GM23338 (cell line): ENCODE measurements around the gene PEPD. TPM values are rescaled to one million over a fixed set of nuclear protein-coding genes. Genes with fewer than 3 reads are reported as not detected.

Experiments
- ATAC-seq: fragments of 200-7000 bp; cut with Tn5 transposase; 3 replicates; pipeline ENCODE4 v1.9.1; 2020
- DNase-seq: peaks from one replicate; pipeline ENCODE4 v3.0.0-alpha.2; 2015; ENCODE audit warnings: low spot score
- H2AFZ ChIP-seq: fragments of 200-600 bp; sonication (generic); 2 replicates; pipeline ENCODE4 v1.8.0; 2016; ENCODE audit warnings: antibody characterized with exemption, mild to moderate bottlenecking, moderate library complexity
- H3F3A ChIP-seq: fragments of 200-600 bp; sonication (generic); replicated peaks from 2 replicates; pipeline ENCODE4 v1.8.0; 2017; ENCODE audit warnings: antibody characterized with exemption, mixed run types, low read depth
- H3K27ac ChIP-seq: fragments of 200-600 bp; sonication (generic); 2 replicates; pipeline ENCODE4 v1.6.1; 2016; ENCODE audit warnings: low read depth
- H3K27me3 ChIP-seq: fragments of 200-600 bp; sonication (generic); 2 replicates; pipeline ENCODE4 v1.8.0; 2016; ENCODE audit warnings: mild to moderate bottlenecking, mixed run types, moderate library complexity; ENCODE audit not compliant: insufficient read depth
- H3K36me3 ChIP-seq: fragments of 200-600 bp; sonication (generic); 2 replicates; pipeline ENCODE4 v1.8.0; 2016; ENCODE audit warnings: mild to moderate bottlenecking; ENCODE audit not compliant: insufficient read depth
- H3K4me1 ChIP-seq: fragments of 200-600 bp; sonication (generic); 2 replicates; pipeline ENCODE4 v1.8.0; 2016; ENCODE audit warnings: mild to moderate bottlenecking, moderate library complexity; ENCODE audit not compliant: insufficient read depth
- H3K4me2 ChIP-seq: fragments of 200-600 bp; sonication (generic); 2 replicates; pipeline ENCODE4 v1.7.1; 2017; ENCODE audit warnings: mixed run types
- H3K4me3 ChIP-seq: fragments of 200-600 bp; sonication (generic); 2 replicates; pipeline ENCODE4 v1.6.1; 2016; ENCODE audit warnings: mixed run types
- H3K79me2 ChIP-seq: fragments of 200-600 bp; sonication (generic); replicated peaks from 2 replicates; pipeline ENCODE4 v1.8.0; 2017; ENCODE audit warnings: mild to moderate bottlenecking; ENCODE audit not compliant: insufficient read depth
- H3K9me2 ChIP-seq: fragments of 200-600 bp; sonication (generic); 2 replicates; pipeline ENCODE4 v1.8.0; 2017; ENCODE audit not compliant: insufficient read depth
- H4K20me1 ChIP-seq: fragments of 200-600 bp; sonication (generic); replicated peaks from 2 replicates; pipeline ENCODE4 v1.8.0; 2017; ENCODE audit warnings: mild to moderate bottlenecking; ENCODE audit not compliant: insufficient read depth
- H3K27ac Mint-ChIP-seq: 2 replicates; pipeline ENCODE4 v1.8.0; 2020; ENCODE audit warnings: inconsistent platforms, mild to moderate bottlenecking, moderate library complexity, mixed read lengths
- H3K27me3 Mint-ChIP-seq: 3 replicates; pipeline ENCODE4 v1.8.0; 2022; ENCODE audit warnings: low read depth, mild to moderate bottlenecking, moderate library complexity, mixed read lengths, inconsistent platforms; ENCODE audit not compliant: insufficient read depth, poor library complexity
- H3K36me3 Mint-ChIP-seq: 3 replicates; pipeline ENCODE4 v1.8.0; 2021; ENCODE audit warnings: low read depth, mild to moderate bottlenecking, inconsistent platforms, moderate library complexity, mixed read lengths
- H3K4me1 Mint-ChIP-seq: 3 replicates; pipeline ENCODE4 v1.8.0; 2020; ENCODE audit warnings: mild to moderate bottlenecking, inconsistent platforms, mixed read lengths
- H3K4me3 Mint-ChIP-seq: 3 replicates; pipeline ENCODE4 v1.8.0; 2021; ENCODE audit warnings: moderate library complexity, mild to moderate bottlenecking, inconsistent platforms, mixed read lengths
- H3K9me3 Mint-ChIP-seq: 3 replicates; pipeline ENCODE4 v1.8.0; 2020; ENCODE audit warnings: moderate library complexity, mild to moderate bottlenecking, inconsistent platforms, mixed read lengths
- CREB1 ChIP-seq: fragments of 250-450 bp; sonication (Bioruptor Pico); IDR thresholded peaks from 2 replicates; pipeline ENCODE4 v1.5.0; 2020; ENCODE audit warnings: low read depth, mild to moderate bottlenecking, moderate library complexity
- EZH2 ChIP-seq: fragments of 200-600 bp; sonication (generic); IDR thresholded peaks from one replicate; pipeline ENCODE4 v1.8.0; 2017; ENCODE audit warnings: antibody characterized with exemption, mild to moderate bottlenecking, low read depth; ENCODE audit not compliant: unreplicated experiment
- EZH2phosphoT487 ChIP-seq: fragments of 200-600 bp; sonication (generic); IDR thresholded peaks from one replicate; pipeline ENCODE4 v1.8.1; 2018; ENCODE audit warnings: antibody characterized with exemption; ENCODE audit not compliant: unreplicated experiment
- JUNB ChIP-seq: IDR thresholded peaks from one replicate; pipeline ENCODE4 v1.6.1; 2016; ENCODE audit warnings: antibody characterized with exemption; ENCODE audit not compliant: unreplicated experiment
- NANOG ChIP-seq: IDR thresholded peaks from 2 replicates; pipeline ENCODE4 v1.6.1; 2016; ENCODE audit warnings: antibody characterized with exemption, borderline replicate concordance
- POLR2AphosphoS5 ChIP-seq: IDR thresholded peaks from 2 replicates; pipeline ENCODE4 v1.6.1; 2016; ENCODE audit warnings: antibody characterized with exemption, low read depth
- STAT1 ChIP-seq: IDR thresholded peaks from one replicate; pipeline ENCODE4 v1.6.1; 2016; ENCODE audit warnings: antibody characterized with exemption; ENCODE audit not compliant: unreplicated experiment
- ZNF114 ChIP-seq: fragments of 250-450 bp; sonication (Bioruptor Pico); IDR thresholded peaks from 2 replicates; pipeline ENCODE4 v1.5.0; 2020; ENCODE audit warnings: mild to moderate bottlenecking, moderate library complexity
- ZNF331 ChIP-seq: fragments of 250-450 bp; sonication (Bioruptor Pico); IDR thresholded peaks from 2 replicates; pipeline ENCODE4 v1.5.0; 2020; ENCODE audit warnings: low read depth, mild to moderate bottlenecking, moderate library complexity
- polyA plus RNA-seq: library from polyadenylated mRNA; unstranded; fragments of >200 nt; fragmentation: Nextera tagmentation; extraction: Ambion mirVana; gene quantifications from 2 replicates; pipeline ENCODE4 v1.2.1, GENCODE V29; 2016
- total RNA-seq: library from RNA; depleted of rRNA; stranded (reverse); fragments of >200 nt; shearing (Covaris generic); gene quantifications from 2 replicates; pipeline ENCODE4 v1.2.3, GENCODE V29; 2014
- TF ChIP-seq, protein P1 (sequence below): IDR thresholded peaks from 2 replicates; pipeline ENCODE4 v1.6.1; 2016; ENCODE audit warnings: antibody characterized with exemption
- TF ChIP-seq, protein P2 (sequence below): fragments of 250-450 bp; sonication (Bioruptor Pico); IDR thresholded peaks from 2 replicates; pipeline ENCODE4 v1.5.0; 2020; ENCODE audit warnings: mild to moderate bottlenecking, moderate library complexity
- TF ChIP-seq, protein P3 (sequence below): IDR thresholded peaks from one replicate; pipeline ENCODE4 v1.6.1; 2018; ENCODE audit warnings: antibody characterized with exemption; ENCODE audit not compliant: unreplicated experiment
- TF ChIP-seq, protein P4 (sequence below), 2 experiments: fragments of 200-600 bp in 1 of 2; sonication (generic) in 1 of 2; conservative IDR thresholded peaks; 2 replicates each; pipeline versions ENCODE4 v1.5.1 to v1.6.1; 2016 to 2017; ENCODE audit warnings: antibody characterized with exemption in 2 of 2, low read depth in 2 of 2, mild to moderate bottlenecking in 2 of 2, moderate library complexity in 1 of 2

The PEPD gene
- total and polyA plus RNA-seq, 2 experiments from 2014 or later = 81.7 to 89.2 TPM

DNA sequence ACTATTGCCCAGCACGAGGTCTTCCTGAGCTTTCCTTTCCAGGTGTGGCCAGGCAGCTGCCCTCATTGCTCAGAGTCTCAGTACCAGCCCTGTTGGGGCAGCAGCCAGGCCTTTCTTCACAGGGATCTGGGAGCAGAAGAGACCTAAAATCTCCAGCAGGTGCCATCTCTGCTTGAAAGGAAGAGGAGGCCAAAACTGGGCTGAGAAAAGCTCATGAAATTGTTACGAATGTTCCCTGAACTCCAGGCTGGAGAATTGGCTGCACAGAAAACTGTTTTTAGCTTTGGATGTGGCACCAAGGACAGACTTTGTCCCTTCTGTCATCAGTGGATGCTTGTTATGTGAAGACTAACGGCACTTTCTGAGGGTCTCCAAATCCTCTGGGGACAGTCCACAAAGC, 8.7 kb upstream of the PEPD start:
- Histone ChIP-seq H3K27ac (no peak overlapping the region), H3K4me1 (peaks cover 19% of the 10 kb centered on the region), H3K4me3 (no peak overlapping the region), H3K27me3 (no peaks in the 10 kb centered on the region), H3K4me2 (no peak overlapping the region), H3K9me2 (no peaks in the 10 kb centered on the region), H3F3A (no peaks in the 10 kb centered on the region), H2AFZ (no peak overlapping the region), H4K20me1 (no peaks in the 10 kb centered on the region), H3K36me3 (no peaks in the 10 kb centered on the region), H3K79me2 (no peaks in the 10 kb centered on the region)
- H3K9me3 Mint-ChIP-seq = 0 out of 3 replicates have a peak, but pooled peaks cover 2% of the 10 kb centered on the region
- TF ChIP-seq STAT1 = no peak
- TF ChIP-seq NANOG = no peak
- TF ChIP-seq, protein P1, sequence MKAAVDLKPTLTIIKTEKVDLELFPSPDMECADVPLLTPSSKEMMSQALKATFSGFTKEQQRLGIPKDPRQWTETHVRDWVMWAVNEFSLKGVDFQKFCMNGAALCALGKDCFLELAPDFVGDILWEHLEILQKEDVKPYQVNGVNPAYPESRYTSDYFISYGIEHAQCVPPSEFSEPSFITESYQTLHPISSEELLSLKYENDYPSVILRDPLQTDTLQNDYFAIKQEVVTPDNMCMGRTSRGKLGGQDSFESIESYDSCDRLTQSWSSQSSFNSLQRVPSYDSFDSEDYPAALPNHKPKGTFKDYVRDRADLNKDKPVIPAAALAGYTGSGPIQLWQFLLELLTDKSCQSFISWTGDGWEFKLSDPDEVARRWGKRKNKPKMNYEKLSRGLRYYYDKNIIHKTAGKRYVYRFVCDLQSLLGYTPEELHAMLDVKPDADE = no peak
- TF ChIP-seq, protein P2, sequence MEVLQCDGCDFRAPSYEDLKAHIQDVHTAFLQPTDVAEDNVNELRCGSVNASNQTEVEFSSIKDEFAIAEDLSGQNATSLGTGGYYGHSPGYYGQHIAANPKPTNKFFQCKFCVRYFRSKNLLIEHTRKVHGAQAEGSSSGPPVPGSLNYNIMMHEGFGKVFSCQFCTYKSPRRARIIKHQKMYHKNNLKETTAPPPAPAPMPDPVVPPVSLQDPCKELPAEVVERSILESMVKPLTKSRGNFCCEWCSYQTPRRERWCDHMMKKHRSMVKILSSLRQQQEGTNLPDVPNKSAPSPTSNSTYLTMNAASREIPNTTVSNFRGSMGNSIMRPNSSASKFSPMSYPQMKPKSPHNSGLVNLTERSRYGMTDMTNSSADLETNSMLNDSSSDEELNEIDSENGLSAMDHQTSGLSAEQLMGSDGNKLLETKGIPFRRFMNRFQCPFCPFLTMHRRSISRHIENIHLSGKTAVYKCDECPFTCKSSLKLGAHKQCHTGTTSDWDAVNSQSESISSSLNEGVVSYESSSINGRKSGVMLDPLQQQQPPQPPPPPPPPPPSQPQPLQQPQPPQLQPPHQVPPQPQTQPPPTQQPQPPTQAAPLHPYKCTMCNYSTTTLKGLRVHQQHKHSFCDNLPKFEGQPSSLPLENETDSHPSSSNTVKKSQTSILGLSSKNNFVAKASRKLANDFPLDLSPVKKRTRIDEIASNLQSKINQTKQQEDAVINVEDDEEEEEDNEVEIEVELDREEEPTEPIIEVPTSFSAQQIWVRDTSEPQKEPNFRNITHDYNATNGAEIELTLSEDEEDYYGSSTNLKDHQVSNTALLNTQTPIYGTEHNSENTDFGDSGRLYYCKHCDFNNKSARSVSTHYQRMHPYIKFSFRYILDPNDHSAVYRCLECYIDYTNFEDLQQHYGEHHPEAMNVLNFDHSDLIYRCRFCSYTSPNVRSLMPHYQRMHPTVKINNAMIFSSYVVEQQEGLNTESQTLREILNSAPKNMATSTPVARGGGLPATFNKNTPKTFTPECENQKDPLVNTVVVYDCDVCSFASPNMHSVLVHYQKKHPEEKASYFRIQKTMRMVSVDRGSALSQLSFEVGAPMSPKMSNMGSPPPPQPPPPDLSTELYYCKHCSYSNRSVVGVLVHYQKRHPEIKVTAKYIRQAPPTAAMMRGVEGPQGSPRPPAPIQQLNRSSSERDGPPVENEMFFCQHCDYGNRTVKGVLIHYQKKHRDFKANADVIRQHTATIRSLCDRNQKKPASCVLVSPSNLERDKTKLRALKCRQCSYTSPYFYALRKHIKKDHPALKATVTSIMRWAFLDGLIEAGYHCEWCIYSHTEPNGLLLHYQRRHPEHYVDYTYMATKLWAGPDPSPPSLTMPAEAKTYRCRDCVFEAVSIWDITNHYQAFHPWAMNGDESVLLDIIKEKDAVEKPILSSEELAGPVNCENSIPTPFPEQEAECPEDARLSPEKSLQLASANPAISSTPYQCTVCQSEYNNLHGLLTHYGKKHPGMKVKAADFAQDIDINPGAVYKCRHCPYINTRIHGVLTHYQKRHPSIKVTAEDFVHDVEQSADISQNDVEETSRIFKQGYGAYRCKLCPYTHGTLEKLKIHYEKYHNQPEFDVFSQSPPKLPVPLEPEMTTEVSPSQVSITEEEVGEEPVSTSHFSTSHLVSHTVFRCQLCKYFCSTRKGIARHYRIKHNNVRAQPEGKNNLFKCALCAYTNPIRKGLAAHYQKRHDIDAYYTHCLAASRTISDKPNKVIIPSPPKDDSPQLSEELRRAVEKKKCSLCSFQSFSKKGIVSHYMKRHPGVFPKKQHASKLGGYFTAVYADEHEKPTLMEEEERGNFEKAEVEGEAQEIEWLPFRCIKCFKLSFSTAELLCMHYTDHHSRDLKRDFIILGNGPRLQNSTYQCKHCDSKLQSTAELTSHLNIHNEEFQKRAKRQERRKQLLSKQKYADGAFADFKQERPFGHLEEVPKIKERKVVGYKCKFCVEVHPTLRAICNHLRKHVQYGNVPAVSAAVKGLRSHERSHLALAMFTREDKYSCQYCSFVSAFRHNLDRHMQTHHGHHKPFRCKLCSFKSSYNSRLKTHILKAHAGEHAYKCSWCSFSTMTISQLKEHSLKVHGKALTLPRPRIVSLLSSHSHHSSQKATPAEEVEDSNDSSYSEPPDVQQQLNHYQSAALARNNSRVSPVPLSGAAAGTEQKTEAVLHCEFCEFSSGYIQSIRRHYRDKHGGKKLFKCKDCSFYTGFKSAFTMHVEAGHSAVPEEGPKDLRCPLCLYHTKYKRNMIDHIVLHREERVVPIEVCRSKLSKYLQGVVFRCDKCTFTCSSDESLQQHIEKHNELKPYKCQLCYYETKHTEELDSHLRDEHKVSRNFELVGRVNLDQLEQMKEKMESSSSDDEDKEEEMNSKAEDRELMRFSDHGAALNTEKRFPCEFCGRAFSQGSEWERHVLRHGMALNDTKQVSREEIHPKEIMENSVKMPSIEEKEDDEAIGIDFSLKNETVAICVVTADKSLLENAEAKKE (CRISPR knock-in tag) = no peak
- TF ChIP-seq, protein P3, sequence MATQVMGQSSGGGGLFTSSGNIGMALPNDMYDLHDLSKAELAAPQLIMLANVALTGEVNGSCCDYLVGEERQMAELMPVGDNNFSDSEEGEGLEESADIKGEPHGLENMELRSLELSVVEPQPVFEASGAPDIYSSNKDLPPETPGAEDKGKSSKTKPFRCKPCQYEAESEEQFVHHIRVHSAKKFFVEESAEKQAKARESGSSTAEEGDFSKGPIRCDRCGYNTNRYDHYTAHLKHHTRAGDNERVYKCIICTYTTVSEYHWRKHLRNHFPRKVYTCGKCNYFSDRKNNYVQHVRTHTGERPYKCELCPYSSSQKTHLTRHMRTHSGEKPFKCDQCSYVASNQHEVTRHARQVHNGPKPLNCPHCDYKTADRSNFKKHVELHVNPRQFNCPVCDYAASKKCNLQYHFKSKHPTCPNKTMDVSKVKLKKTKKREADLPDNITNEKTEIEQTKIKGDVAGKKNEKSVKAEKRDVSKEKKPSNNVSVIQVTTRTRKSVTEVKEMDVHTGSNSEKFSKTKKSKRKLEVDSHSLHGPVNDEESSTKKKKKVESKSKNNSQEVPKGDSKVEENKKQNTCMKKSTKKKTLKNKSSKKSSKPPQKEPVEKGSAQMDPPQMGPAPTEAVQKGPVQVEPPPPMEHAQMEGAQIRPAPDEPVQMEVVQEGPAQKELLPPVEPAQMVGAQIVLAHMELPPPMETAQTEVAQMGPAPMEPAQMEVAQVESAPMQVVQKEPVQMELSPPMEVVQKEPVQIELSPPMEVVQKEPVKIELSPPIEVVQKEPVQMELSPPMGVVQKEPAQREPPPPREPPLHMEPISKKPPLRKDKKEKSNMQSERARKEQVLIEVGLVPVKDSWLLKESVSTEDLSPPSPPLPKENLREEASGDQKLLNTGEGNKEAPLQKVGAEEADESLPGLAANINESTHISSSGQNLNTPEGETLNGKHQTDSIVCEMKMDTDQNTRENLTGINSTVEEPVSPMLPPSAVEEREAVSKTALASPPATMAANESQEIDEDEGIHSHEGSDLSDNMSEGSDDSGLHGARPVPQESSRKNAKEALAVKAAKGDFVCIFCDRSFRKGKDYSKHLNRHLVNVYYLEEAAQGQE = no peak
- no peak for TF ChIP-seq EZH2
- TF ChIP-seq, protein P4, sequence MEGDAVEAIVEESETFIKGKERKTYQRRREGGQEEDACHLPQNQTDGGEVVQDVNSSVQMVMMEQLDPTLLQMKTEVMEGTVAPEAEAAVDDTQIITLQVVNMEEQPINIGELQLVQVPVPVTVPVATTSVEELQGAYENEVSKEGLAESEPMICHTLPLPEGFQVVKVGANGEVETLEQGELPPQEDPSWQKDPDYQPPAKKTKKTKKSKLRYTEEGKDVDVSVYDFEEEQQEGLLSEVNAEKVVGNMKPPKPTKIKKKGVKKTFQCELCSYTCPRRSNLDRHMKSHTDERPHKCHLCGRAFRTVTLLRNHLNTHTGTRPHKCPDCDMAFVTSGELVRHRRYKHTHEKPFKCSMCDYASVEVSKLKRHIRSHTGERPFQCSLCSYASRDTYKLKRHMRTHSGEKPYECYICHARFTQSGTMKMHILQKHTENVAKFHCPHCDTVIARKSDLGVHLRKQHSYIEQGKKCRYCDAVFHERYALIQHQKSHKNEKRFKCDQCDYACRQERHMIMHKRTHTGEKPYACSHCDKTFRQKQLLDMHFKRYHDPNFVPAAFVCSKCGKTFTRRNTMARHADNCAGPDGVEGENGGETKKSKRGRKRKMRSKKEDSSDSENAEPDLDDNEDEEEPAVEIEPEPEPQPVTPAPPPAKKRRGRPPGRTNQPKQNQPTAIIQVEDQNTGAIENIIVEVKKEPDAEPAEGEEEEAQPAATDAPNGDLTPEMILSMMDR (conservative IDR thresholded peaks at IDR 0.05; ENCODE audit: low read depth in 2 of 2) = no peak
- no peak for TF ChIP-seq EZH2phosphoT487
- TF ChIP-seq JUNB = no peak
- no peak for TF ChIP-seq CREB1 (CRISPR knock-in tag)
- TF ChIP-seq ZNF114 (CRISPR knock-in tag) = no peak
- no peak for TF ChIP-seq ZNF331
- no peak for TF ChIP-seq POLR2AphosphoS5
- H3K4me1 Mint-ChIP-seq = peaks cover 29% of the 10 kb centered on the region
- ATAC-seq (no peak), DNase-seq (no peak)
- H3K4me3 Mint-ChIP-seq = no peak overlapping the region
- no peaks in the 10 kb centered on the region for H3K36me3 Mint-ChIP-seq
- H3K27ac Mint-ChIP-seq = no peak overlapping the region
- peaks cover 10% of the 10 kb centered on the region for H3K27me3 Mint-ChIP-seq
